Liver (tissue), 9 donors: ENCODE measurements around the gene S100A13. TPM values are rescaled to one million over a fixed set of nuclear protein-coding genes. Genes with fewer than 3 reads are reported as not detected.

Experiments
- DNase-seq: peaks from one replicate; pipeline ENCODE4 v3.0.0-alpha.2; 2017; ENCODE audit warnings: low spot score
- H3K27ac ChIP-seq, 2 donors: one replicate each; pipeline ENCODE4 v1.7.0; 2013; ENCODE audit warnings: inconsistent platforms in 2 of 2, low read length in 2 of 2, control low read depth in 1 of 2, low read depth in 1 of 2, mild to moderate bottlenecking in 1 of 2
- H3K27me3 ChIP-seq, 4 donors: one replicate each; pipeline versions ENCODE4 v1.6.1 to v1.7.0; 2013; ENCODE audit warnings: low read length in 3 of 4, inconsistent platforms in 1 of 4, mild to moderate bottlenecking in 1 of 4, moderate library complexity in 1 of 4; ENCODE audit not compliant: control insufficient read depth in 4 of 4, insufficient read depth in 4 of 4
- H3K36me3 ChIP-seq, 4 donors: one replicate each; pipeline versions ENCODE4 v1.6.1 to v1.7.0; 2013; ENCODE audit warnings: low read length in 3 of 4, mild to moderate bottlenecking in 3 of 4, low read depth in 1 of 4, moderate library complexity in 1 of 4; ENCODE audit not compliant: control insufficient read depth in 4 of 4, insufficient read depth in 3 of 4
- H3K4me1 ChIP-seq, 4 donors: one replicate each; pipeline versions ENCODE4 v1.6.1 to v1.7.0; 2013; ENCODE audit warnings: low read length in 3 of 4, mild to moderate bottlenecking in 3 of 4, moderate library complexity in 1 of 4; ENCODE audit not compliant: control insufficient read depth in 4 of 4, insufficient read depth in 4 of 4
- H3K4me3 ChIP-seq, 3 donors: one replicate each; pipeline versions ENCODE4 v1.6.1 to v1.7.0; 2013; ENCODE audit warnings: low read length in 3 of 3, control low read depth in 1 of 3, low read depth in 1 of 3, mild to moderate bottlenecking in 1 of 3
- H3K9ac ChIP-seq, 2 donors: one replicate each; pipeline ENCODE4 v1.7.0; 2013; ENCODE audit warnings: low read length in 2 of 2, mild to moderate bottlenecking in 2 of 2, moderate library complexity in 2 of 2, control low read depth in 1 of 2, low read depth in 1 of 2
- H3K9me3 ChIP-seq, 4 donors: one replicate each; pipeline versions ENCODE4 v1.6.1 to v1.7.0; 2013; ENCODE audit warnings: low read length in 3 of 4; ENCODE audit not compliant: control insufficient read depth in 4 of 4
- ATF3 ChIP-seq: IDR thresholded peaks from 2 replicates; pipeline ENCODE4 v1.6.1; 2016; ENCODE audit warnings: antibody characterized with exemption
- CTCF ChIP-seq: fragments of 150-350 bp; IDR thresholded peaks from 2 replicates; pipeline ENCODE4 v1.5.1; 2017; ENCODE audit warnings: improper control_type of control experiment, low read depth, low read length; ENCODE audit not compliant: missing input control
- EGR1 ChIP-seq, 2 donors: IDR thresholded peaks; 2 replicates each; pipeline ENCODE4 v1.6.1; 2016 to 2018; ENCODE audit warnings: antibody characterized with exemption in 2 of 2, low read depth in 2 of 2
- FOXA1 ChIP-seq: IDR thresholded peaks from 2 replicates; pipeline ENCODE4 v1.6.1; 2016; ENCODE audit warnings: antibody characterized with exemption
- FOXA2 ChIP-seq: IDR thresholded peaks from 2 replicates; pipeline ENCODE4 v1.6.1; 2016; ENCODE audit warnings: antibody characterized with exemption
- GABPA ChIP-seq, 2 donors: IDR thresholded peaks in 1 of 2; conservative IDR thresholded peaks in 1 of 2; 2 replicates each; pipeline ENCODE4 v1.6.1; 2016; ENCODE audit warnings: antibody characterized with exemption in 2 of 2, mild to moderate bottlenecking in 1 of 2, moderate library complexity in 1 of 2
- HNF4A ChIP-seq, 2 donors: conservative IDR thresholded peaks; 2 replicates each; pipeline ENCODE4 v1.6.1; 2016; ENCODE audit warnings: antibody characterized with exemption in 2 of 2, mild to moderate bottlenecking in 2 of 2
- HNF4G ChIP-seq: IDR thresholded peaks from 2 replicates; pipeline ENCODE4 v1.6.1; 2016; ENCODE audit warnings: antibody characterized with exemption
- JUND ChIP-seq, 2 donors: IDR thresholded peaks; 2 replicates each; pipeline ENCODE4 v1.6.1; 2016; ENCODE audit warnings: antibody characterized with exemption in 2 of 2
- MAX ChIP-seq: IDR thresholded peaks from 2 replicates; pipeline ENCODE4 v1.6.1; 2016; ENCODE audit warnings: antibody characterized with exemption
- REST ChIP-seq: IDR thresholded peaks from 2 replicates; pipeline ENCODE4 v1.6.1; 2016; ENCODE audit warnings: antibody characterized with exemption, mild to moderate bottlenecking
- RXRA ChIP-seq, 2 donors: IDR thresholded peaks; 2 replicates each; pipeline ENCODE4 v1.6.1; 2017 to 2018; ENCODE audit warnings: antibody characterized with exemption in 2 of 2, mild to moderate bottlenecking in 1 of 2
- SP1 ChIP-seq: IDR thresholded peaks from 2 replicates; pipeline ENCODE4 v1.6.1; 2018; ENCODE audit warnings: antibody characterized with exemption, mild to moderate bottlenecking
- YY1 ChIP-seq: IDR thresholded peaks from 2 replicates; pipeline ENCODE4 v1.6.1; 2016; ENCODE audit warnings: antibody characterized with exemption, mild to moderate bottlenecking
- ZBTB33 ChIP-seq: IDR thresholded peaks from 2 replicates; pipeline ENCODE4 v1.6.1; 2016; ENCODE audit warnings: antibody characterized with exemption
- WGBS: extraction: QIAGEN DNeasy Blood & Tissue Kit; methylation state at CpG from one replicate; pipeline ENCODE4 v1.1.7; 2013; 5-methylcytosine and 5-hydroxymethylcytosine counted together
- polyA plus RNA-seq, 2 donors: library from polyadenylated mRNA; stranded (reverse) in 1 of 2; unstranded in 1 of 2; fragments of 200-250 nt in 1 of 2; fragments of >200 nt in 1 of 2; fragmentation: Nextera tagmentation in 1 of 2; extraction: Ambion mirVana in 1 of 2; gene quantifications; one replicate each; pipeline versions ENCODE4 v1.2.1 to v1.2.3, GENCODE V29; 2013 to 2015
- total RNA-seq, 2 donors: library from RNA; depleted of rRNA; stranded (reverse); fragments of >200 nt; gene quantifications; one replicate each; pipeline ENCODE4 v1.2.3, GENCODE V29; 2014
- donor health status: healthy.
- donor health status: healthy.
- donor health status: healthy.
- donor health status: healthy.
- donor health status: healthy.

S100A13 gene
- total and polyA plus RNA-seq, 4 donors, result 5.3 to 23.0 (median 15.7) TPM

- TF ChIP-seq RXRA (IDR thresholded peaks at IDR 0.05) (peak; percentile 53 to 67), ATF3 (peak; percentile 100), YY1 (peak; percentile 96)
Observed at GRCh38 chr1:153670859-153671627, 43.7 kb upstream of the S100A13 start, which contains the start of gene ILF2 (continued).

- 2% methylated on average over 22 of the region's 22 CpGs for WGBS
- Histone ChIP-seq H3K27ac (peak overlapping the region; percentile 79 to 89), H3K36me3 (peaks cover 10 to 28% (median 25%) of the 10 kb centered on the region in 4 donors), H3K4me1 (peaks cover 7 to 26% (median 23%) of the 10 kb centered on the region in 4 donors), H3K9ac (peak overlapping the region; percentile 89 to 96), H3K4me3 (peak overlapping the region; percentile 70 to 99 (median 94)), H3K27me3 (no peaks in the 10 kb centered on the region), H3K9me3 (no peaks in the 10 kb centered on the region)
- no peak for DNase-seq
- TF ChIP-seq MAX (no peak), GABPA (IDR thresholded peaks at IDR 0.05 in 1 of 2, conservative IDR thresholded peaks at IDR 0.05 in 1 of 2) (no peak), YY1 (no peak), CTCF (no peak), RXRA (IDR thresholded peaks at IDR 0.05) (no peak), FOXA2 (no peak), HNF4A (conservative IDR thresholded peaks at IDR 0.05) (no peak), JUND (IDR thresholded peaks at IDR 0.05) (no peak), REST (no peak), FOXA1 (no peak), ZBTB33 (no peak), EGR1 (IDR thresholded peaks at IDR 0.05; ENCODE audit: low read depth in 2 of 2) (no peak), SP1 (no peak), HNF4G (no peak)
Observed at GRCh38 chr1:153670257-153670858, 43.1 kb upstream of the S100A13 start.
